ENCODE data around the gene SMARCA4. TPM values are rescaled to one million over a fixed set of nuclear protein-coding genes. Genes with fewer than 3 reads are reported as not detected.

SMARCA4 gene
- total RNA-seq, 1 experiment from 2014 or later: 103 TPM

- Histone ChIP-seq H3K4me1 (ENCODE audit: low read length) (no peaks in the 10 kb centered on the region), H3K9me3 (ENCODE audit: low read length) (no peaks in the 10 kb centered on the region), H3K27me3 (ENCODE audit: low read length) (no peaks in the 10 kb centered on the region), H3K9me2 (replicated peaks; ENCODE audit: insufficient read depth, low read length) (no peaks in the 10 kb centered on the region), H3K9ac (ENCODE audit: low read length) (no peak overlapping the region), H2AFZ (ENCODE audit: low read length) (no peak overlapping the region), H4K20me1 (ENCODE audit: insufficient read depth, low read depth, low read length) (no peaks in the 10 kb centered on the region), H3K27ac (ENCODE audit: low read length) (no peak overlapping the region), H3K4me3 (ENCODE audit: low read length) (no peak overlapping the region), H3K79me2 (ENCODE audit: low read length) (0 out of 2 replicates have a peak, but pooled peaks cover 2% of the 10 kb centered on the region), H3K4me2 (ENCODE audit: low read depth, low read length, poor library complexity, severe bottlenecking) (no peak overlapping the region), H3K36me3 (ENCODE audit: insufficient read depth, low read length) (peaks cover 23% of the 10 kb centered on the region; the same call in 1 of the 2 replicates)
- DNase-seq: no peak
Observed at GRCh38 chr19:11005521-11005920, 44.7 kb downstream of the SMARCA4 start.

GRCh38 chr19:11007385-11007784 lies 46.6 kb downstream of the SMARCA4 start:
- H3K36me3 ChIP-seq (ENCODE audit: insufficient read depth, low read length): peaks cover 20% of the 10 kb centered on the region; the same call in 1 of the 2 replicates
- no peaks in the 10 kb centered on the region for H3K4me1 ChIP-seq (ENCODE audit: low read length)
- 0 out of 2 replicates have a peak, but pooled peaks cover 2% of the 10 kb centered on the region for H3K79me2 ChIP-seq (ENCODE audit: low read length)
- no peak overlapping the region for H3K4me3 ChIP-seq (ENCODE audit: low read length)
- H3K9me3 ChIP-seq (ENCODE audit: low read length): no peaks in the 10 kb centered on the region
- H4K20me1 ChIP-seq (ENCODE audit: insufficient read depth, low read depth, low read length): no peaks in the 10 kb centered on the region
- no peaks in the 10 kb centered on the region for H3K27me3 ChIP-seq (ENCODE audit: low read length)
- no peak for DNase-seq
- H3K27ac ChIP-seq (ENCODE audit: low read length): no peak overlapping the region
- no peak overlapping the region for H2AFZ ChIP-seq (ENCODE audit: low read length)
- no peak overlapping the region for H3K4me2 ChIP-seq (ENCODE audit: low read depth, low read length, poor library complexity, severe bottlenecking)
- no peaks in the 10 kb centered on the region for H3K9me2 ChIP-seq (replicated peaks; ENCODE audit: insufficient read depth, low read length)
- H3K9ac ChIP-seq (ENCODE audit: low read length): no peak overlapping the region

DNA sequence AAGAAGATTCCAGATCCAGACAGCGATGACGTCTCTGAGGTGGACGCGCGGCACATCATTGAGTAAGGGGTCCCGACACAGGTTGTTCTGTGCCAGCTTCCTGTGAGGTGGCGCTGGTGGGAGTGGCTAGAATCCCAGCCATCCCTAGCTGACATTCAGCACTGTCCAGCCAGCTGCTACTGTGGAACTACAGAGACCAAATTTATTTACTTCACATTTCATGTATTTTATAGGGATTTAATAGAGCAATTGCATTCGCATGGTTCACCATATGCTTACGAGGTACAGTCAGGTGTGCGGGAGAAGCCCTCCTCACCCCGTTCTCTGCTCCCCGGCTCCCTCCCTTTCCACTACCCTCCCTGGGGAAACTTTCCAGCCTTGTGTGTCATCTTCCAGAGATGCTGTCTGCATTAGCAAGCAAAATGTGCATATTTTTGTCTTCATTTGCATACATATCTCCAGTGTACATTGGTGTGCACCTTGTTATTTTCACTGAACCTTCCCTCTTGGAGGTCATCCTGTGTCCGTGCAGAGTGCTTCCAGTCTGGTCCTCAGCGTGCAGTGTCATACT lies 47.2 kb downstream of the SMARCA4 start:
- H3K79me2 ChIP-seq (ENCODE audit: low read length): no peaks in the 10 kb centered on the region
- no peaks in the 10 kb centered on the region for H3K4me1 ChIP-seq (ENCODE audit: low read length)
- peaks cover 22% of the 10 kb centered on the region; the same call in 1 of the 2 replicates for H3K36me3 ChIP-seq (ENCODE audit: insufficient read depth, low read length)
- H3K4me2 ChIP-seq (ENCODE audit: low read depth, low read length, poor library complexity, severe bottlenecking): no peak overlapping the region
- no peaks in the 10 kb centered on the region for H3K9me3 ChIP-seq (ENCODE audit: low read length)
- no peak overlapping the region for H3K9ac ChIP-seq (ENCODE audit: low read length)
- H3K27me3 ChIP-seq (ENCODE audit: low read length): no peaks in the 10 kb centered on the region
- H3K9me2 ChIP-seq (replicated peaks; ENCODE audit: insufficient read depth, low read length): no peaks in the 10 kb centered on the region
- no peak for DNase-seq
- H4K20me1 ChIP-seq (ENCODE audit: insufficient read depth, low read depth, low read length): no peaks in the 10 kb centered on the region
- no peak overlapping the region for H3K27ac ChIP-seq (ENCODE audit: low read length)
- no peak overlapping the region for H3K4me3 ChIP-seq (ENCODE audit: low read length)
- no peak overlapping the region for H2AFZ ChIP-seq (ENCODE audit: low read length)

DNA sequence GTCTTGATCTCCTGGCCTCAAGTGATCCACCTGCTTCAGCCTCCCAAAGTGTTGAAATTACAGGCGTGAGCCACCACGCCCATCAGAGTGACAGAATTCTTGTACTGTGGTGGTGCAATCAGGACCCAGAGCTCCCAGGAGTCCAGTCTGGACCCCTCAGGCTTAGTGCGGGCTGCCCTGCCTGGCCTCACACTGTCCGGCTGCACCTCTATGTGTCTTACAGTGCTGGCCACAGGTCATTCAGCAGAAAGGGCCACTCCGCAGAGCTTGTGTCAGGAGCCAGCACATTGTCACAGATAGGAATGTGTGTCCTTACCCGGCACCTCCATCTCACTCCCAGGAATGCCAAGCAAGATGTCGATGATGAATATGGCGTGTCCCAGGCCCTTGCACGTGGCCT lies 49.2 kb downstream of the SMARCA4 start:
- Histone ChIP-seq H4K20me1 (ENCODE audit: insufficient read depth, low read depth, low read length) (0 out of 2 replicates have a peak, but pooled peaks cover under 1% of the 10 kb centered on the region), H3K9ac (ENCODE audit: low read length) (no peak overlapping the region), H3K4me1 (ENCODE audit: low read length) (no peaks in the 10 kb centered on the region), H3K9me2 (replicated peaks; ENCODE audit: insufficient read depth, low read length) (no peaks in the 10 kb centered on the region), H3K4me3 (ENCODE audit: low read length) (no peak overlapping the region), H3K27ac (ENCODE audit: low read length) (no peak overlapping the region), H3K79me2 (ENCODE audit: low read length) (no peaks in the 10 kb centered on the region), H3K36me3 (ENCODE audit: insufficient read depth, low read length) (peaks cover 22% of the 10 kb centered on the region; the same call in 1 of the 2 replicates), H3K4me2 (ENCODE audit: low read depth, low read length, poor library complexity, severe bottlenecking) (no peak overlapping the region), H3K27me3 (ENCODE audit: low read length) (no peaks in the 10 kb centered on the region), H2AFZ (ENCODE audit: low read length) (no peak overlapping the region), H3K9me3 (ENCODE audit: low read length) (no peaks in the 10 kb centered on the region)
- no peak for DNase-seq

DNA sequence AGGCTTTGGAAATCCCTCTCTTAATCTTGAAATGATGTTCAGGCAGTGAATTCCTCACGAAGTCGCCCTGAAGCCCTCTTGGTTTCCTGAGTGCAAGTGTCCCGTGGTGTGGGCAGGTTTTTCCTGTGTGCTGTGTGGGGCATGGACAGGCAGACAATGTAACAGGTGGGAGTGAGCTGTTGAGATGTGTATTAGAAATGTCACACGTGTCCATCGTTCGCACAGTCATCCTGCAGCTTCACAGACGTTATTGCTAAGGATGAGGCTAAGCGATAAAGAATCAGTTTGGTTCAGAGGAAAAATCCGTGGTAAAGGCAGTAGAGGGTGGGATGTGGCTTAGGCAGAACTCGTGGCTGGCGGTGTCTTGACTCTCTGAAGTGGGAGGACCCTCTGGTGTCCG lies 51.7 kb downstream of the SMARCA4 start:
- Histone ChIP-seq H3K27me3 (ENCODE audit: low read length) (no peaks in the 10 kb centered on the region), H3K9ac (ENCODE audit: low read length) (no peak overlapping the region), H3K9me3 (ENCODE audit: low read length) (no peaks in the 10 kb centered on the region), H3K79me2 (ENCODE audit: low read length) (no peaks in the 10 kb centered on the region), H3K4me2 (ENCODE audit: low read depth, low read length, poor library complexity, severe bottlenecking) (no peak overlapping the region), H3K36me3 (ENCODE audit: insufficient read depth, low read length) (peaks cover 23% of the 10 kb centered on the region; the same call in 1 of the 2 replicates), H3K27ac (ENCODE audit: low read length) (no peak overlapping the region), H3K4me3 (ENCODE audit: low read length) (no peak overlapping the region), H2AFZ (ENCODE audit: low read length) (no peak overlapping the region), H3K9me2 (replicated peaks; ENCODE audit: insufficient read depth, low read length) (no peaks in the 10 kb centered on the region), H4K20me1 (ENCODE audit: insufficient read depth, low read depth, low read length) (0 out of 2 replicates have a peak, but pooled peaks cover 3% of the 10 kb centered on the region), H3K4me1 (ENCODE audit: low read length) (no peaks in the 10 kb centered on the region)
- DNase-seq: no peak

- no peaks in the 10 kb centered on the region for H3K4me1 ChIP-seq (ENCODE audit: low read length)
- DNase-seq: no peak
- H3K4me3 ChIP-seq (ENCODE audit: low read length): no peak overlapping the region
- no peak overlapping the region for H3K27ac ChIP-seq (ENCODE audit: low read length)
- no peaks in the 10 kb centered on the region for H3K9me3 ChIP-seq (ENCODE audit: low read length)
- H3K36me3 ChIP-seq (ENCODE audit: insufficient read depth, low read length): peaks cover 16% of the 10 kb centered on the region; the same call in 1 of the 2 replicates
- H3K9me2 ChIP-seq (replicated peaks; ENCODE audit: insufficient read depth, low read length): no peaks in the 10 kb centered on the region
- H4K20me1 ChIP-seq (ENCODE audit: insufficient read depth, low read depth, low read length): 0 out of 2 replicates have a peak, but pooled peaks cover 3% of the 10 kb centered on the region
- no peaks in the 10 kb centered on the region for H3K79me2 ChIP-seq (ENCODE audit: low read length)
- H3K4me2 ChIP-seq (ENCODE audit: low read depth, low read length, poor library complexity, severe bottlenecking): no peak overlapping the region
- no peak overlapping the region for H2AFZ ChIP-seq (ENCODE audit: low read length)
- H3K9ac ChIP-seq (ENCODE audit: low read length): no peak overlapping the region
- H3K27me3 ChIP-seq (ENCODE audit: low read length): no peaks in the 10 kb centered on the region
Observed at GRCh38 chr19:11013771-11014170, 52.9 kb downstream of the SMARCA4 start.

GRCh38 chr19:11014403-11014911 lies 53.6 kb downstream of the SMARCA4 start:
- H3K4me3 ChIP-seq (ENCODE audit: low read length): no peak overlapping the region
- peaks cover 18% of the 10 kb centered on the region; the same call in 1 of the 2 replicates for H3K36me3 ChIP-seq (ENCODE audit: insufficient read depth, low read length)
- no peak overlapping the region for H2AFZ ChIP-seq (ENCODE audit: low read length)
- H3K9ac ChIP-seq (ENCODE audit: low read length): no peak overlapping the region
- H3K4me1 ChIP-seq (ENCODE audit: low read length): no peaks in the 10 kb centered on the region
- no peaks in the 10 kb centered on the region for H3K27me3 ChIP-seq (ENCODE audit: low read length)
- H4K20me1 ChIP-seq (ENCODE audit: insufficient read depth, low read depth, low read length): 0 out of 2 replicates have a peak, but pooled peaks cover 3% of the 10 kb centered on the region
- no peaks in the 10 kb centered on the region for H3K79me2 ChIP-seq (ENCODE audit: low read length)
- no peak for DNase-seq
- H3K9me2 ChIP-seq (replicated peaks; ENCODE audit: insufficient read depth, low read length): no peaks in the 10 kb centered on the region
- H3K4me2 ChIP-seq (ENCODE audit: low read depth, low read length, poor library complexity, severe bottlenecking): no peak overlapping the region
- H3K9me3 ChIP-seq (ENCODE audit: low read length): no peaks in the 10 kb centered on the region
- no peak overlapping the region for H3K27ac ChIP-seq (ENCODE audit: low read length)

GRCh38 chr19:11016631-11017030 lies 55.8 kb downstream of the SMARCA4 start:
- Histone ChIP-seq H2AFZ (ENCODE audit: low read length) (no peak overlapping the region), H3K9me2 (replicated peaks; ENCODE audit: insufficient read depth, low read length) (no peaks in the 10 kb centered on the region), H3K4me2 (ENCODE audit: low read depth, low read length, poor library complexity, severe bottlenecking) (no peak overlapping the region), H3K27ac (ENCODE audit: low read length) (no peak overlapping the region), H3K27me3 (ENCODE audit: low read length) (no peaks in the 10 kb centered on the region), H3K4me1 (ENCODE audit: low read length) (no peaks in the 10 kb centered on the region), H4K20me1 (ENCODE audit: insufficient read depth, low read depth, low read length) (0 out of 2 replicates have a peak, but pooled peaks cover 3% of the 10 kb centered on the region), H3K9me3 (ENCODE audit: low read length) (no peaks in the 10 kb centered on the region), H3K79me2 (ENCODE audit: low read length) (no peaks in the 10 kb centered on the region), H3K4me3 (ENCODE audit: low read length) (no peak overlapping the region), H3K36me3 (ENCODE audit: insufficient read depth, low read length) (peaks cover 18% of the 10 kb centered on the region; the same call in 1 of the 2 replicates), H3K9ac (ENCODE audit: low read length) (no peak overlapping the region)
- no peak for DNase-seq

Data from Karpas-422 (cell line).